Spleen (tissue), 7 donors: ENCODE results near the gene MAGI3.

ENCODE experiments used
- POLR2AphosphoS5 ChIP-seq, 3 donors: sonication (generic); formaldehyde crosslinking; IDR thresholded peaks; one replicate each; pipeline ENCODE4 v1.5.1; 2017; ENCODE audit warnings: antibody characterized with exemption in 3 of 3
- TF ChIP-seq, protein P1 (sequence below), 11 experiments: fragments of 200-600 bp in 7 of 11; fragments of 450-650 bp in 4 of 11; sonication (generic) in 4 of 11; IDR thresholded peaks in 8 of 11; conservative IDR thresholded peaks in 3 of 11; 1 replicate in 7 of 11; 2 replicates in 4 of 11; pipeline versions ENCODE4 v1.4.0 to v1.8.0; 2016 to 2021; ENCODE audit warnings: antibody characterized with exemption in 11 of 11, inconsistent platforms in 4 of 11, mild to moderate bottlenecking in 1 of 11
- donor health status: DM: no; HTN: no; CAD: no; lungs with moderate emphysema.
- donor health status: DM: no; HTN: no; CAD: no.
- donor health status: DM: no; HTN: no; CAD: no.

DNA sequence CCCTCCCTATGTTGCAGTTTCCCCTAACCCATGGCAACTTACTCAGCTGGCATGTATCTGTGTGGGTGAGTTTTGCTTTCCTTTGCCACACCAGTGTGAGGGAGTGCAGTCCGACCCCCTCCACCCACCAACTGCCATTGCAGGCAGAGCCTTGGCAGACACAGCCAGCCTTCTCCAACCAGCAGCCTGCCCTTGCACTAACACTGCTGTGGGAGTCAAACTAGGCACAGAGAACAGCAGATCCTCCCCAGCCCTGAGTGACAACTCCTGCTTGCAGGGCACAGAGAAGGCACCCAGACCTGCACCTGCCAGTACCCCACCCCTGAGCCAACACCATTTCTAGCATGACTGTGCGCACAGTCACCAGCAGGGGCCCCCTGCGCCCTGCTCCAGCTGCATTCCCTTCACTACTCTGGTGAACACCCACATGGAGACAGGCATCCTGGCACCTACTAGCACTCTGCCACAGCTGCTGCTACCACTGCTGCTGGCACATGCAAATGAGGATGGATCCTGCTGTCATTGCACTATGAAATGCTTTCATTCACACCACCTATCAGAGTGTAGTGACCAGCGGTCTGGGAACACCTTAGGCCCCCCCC lies 98.4 kb downstream of the MAGI3 start:
- TF ChIP-seq, protein P1, sequence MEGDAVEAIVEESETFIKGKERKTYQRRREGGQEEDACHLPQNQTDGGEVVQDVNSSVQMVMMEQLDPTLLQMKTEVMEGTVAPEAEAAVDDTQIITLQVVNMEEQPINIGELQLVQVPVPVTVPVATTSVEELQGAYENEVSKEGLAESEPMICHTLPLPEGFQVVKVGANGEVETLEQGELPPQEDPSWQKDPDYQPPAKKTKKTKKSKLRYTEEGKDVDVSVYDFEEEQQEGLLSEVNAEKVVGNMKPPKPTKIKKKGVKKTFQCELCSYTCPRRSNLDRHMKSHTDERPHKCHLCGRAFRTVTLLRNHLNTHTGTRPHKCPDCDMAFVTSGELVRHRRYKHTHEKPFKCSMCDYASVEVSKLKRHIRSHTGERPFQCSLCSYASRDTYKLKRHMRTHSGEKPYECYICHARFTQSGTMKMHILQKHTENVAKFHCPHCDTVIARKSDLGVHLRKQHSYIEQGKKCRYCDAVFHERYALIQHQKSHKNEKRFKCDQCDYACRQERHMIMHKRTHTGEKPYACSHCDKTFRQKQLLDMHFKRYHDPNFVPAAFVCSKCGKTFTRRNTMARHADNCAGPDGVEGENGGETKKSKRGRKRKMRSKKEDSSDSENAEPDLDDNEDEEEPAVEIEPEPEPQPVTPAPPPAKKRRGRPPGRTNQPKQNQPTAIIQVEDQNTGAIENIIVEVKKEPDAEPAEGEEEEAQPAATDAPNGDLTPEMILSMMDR (IDR thresholded peaks at IDR 0.05 in 8 of 11, conservative IDR thresholded peaks at IDR 0.05 in 3 of 11): no peak
- TF ChIP-seq POLR2AphosphoS5 (IDR thresholded peaks at IDR 0.05): no peak
